Immature natural killer cell (primary cell): ENCODE data around the gene APBB3. TPM values are rescaled to one million over a fixed set of nuclear protein-coding genes. Genes with fewer than 3 reads are reported as not detected.
A peak's percentile ranks its signal among the peaks of the same experiment; 100 is the strongest.

ENCODE experiments used
- DNase-seq, 3 donors: peaks; one replicate each; pipeline ENCODE4 v3.0.0; 2022; ENCODE audit warnings: mixed read lengths in 1 of 3
- H3K27ac Mint-ChIP-seq, 6 donors: one replicate each; pipeline ENCODE4 v1.8.0; 2020; ENCODE audit warnings: mixed read lengths in 6 of 6, mild to moderate bottlenecking in 5 of 6, inconsistent platforms in 4 of 6, moderate library complexity in 3 of 6
- H3K27me3 Mint-ChIP-seq, 3 donors: one replicate each; pipeline ENCODE4 v1.8.0; 2020 to 2021; ENCODE audit warnings: low read depth in 3 of 3, mild to moderate bottlenecking in 3 of 3, mixed read lengths in 3 of 3, moderate library complexity in 3 of 3, inconsistent platforms in 1 of 3
- H3K36me3 Mint-ChIP-seq, 3 donors: one replicate each; pipeline ENCODE4 v1.8.0; 2020; ENCODE audit warnings: mixed read lengths in 3 of 3, inconsistent platforms in 2 of 3, mild to moderate bottlenecking in 2 of 3
- H3K4me1 Mint-ChIP-seq, 2 donors: one replicate each; pipeline ENCODE4 v1.8.0; 2020; ENCODE audit warnings: inconsistent platforms in 2 of 2, mild to moderate bottlenecking in 2 of 2, mixed read lengths in 2 of 2, moderate library complexity in 1 of 2
- H3K4me3 Mint-ChIP-seq, 5 donors: one replicate each; pipeline ENCODE4 v1.8.0; 2020; ENCODE audit warnings: mild to moderate bottlenecking in 5 of 5, mixed read lengths in 5 of 5, inconsistent platforms in 3 of 5, moderate library complexity in 3 of 5
- H3K9me3 Mint-ChIP-seq, 6 donors: one replicate each; pipeline ENCODE4 v1.8.0; 2020; ENCODE audit warnings: mild to moderate bottlenecking in 6 of 6, mixed read lengths in 6 of 6, inconsistent platforms in 4 of 6, moderate library complexity in 3 of 6
- polyA plus RNA-seq, 3 donors: library from polyadenylated mRNA; unstranded; fragments of 300-500 nt; fragmentation: Illumina TruSeq; gene quantifications; one replicate each; pipeline ENCODE4 v1.2.3, GENCODE V29; 2021

Gene APBB3
- polyA plus RNA-seq, 3 donors from 2014 or later, result 0.94 to 3.5 (median 3.0) TPM

- peaks cover 7 to 10% (median 10%) of the 10 kb centered on the region in 3 donors for H3K27me3 Mint-ChIP-seq
- H3K4me1 Mint-ChIP-seq, result peaks cover 49 to 66% of the 10 kb centered on the region in 2 donors
- H3K4me3 Mint-ChIP-seq, result peak overlapping the region in 1 of 5 donors; percentile 86
- no peak for DNase-seq
- H3K9me3 Mint-ChIP-seq, result no peaks in the 10 kb centered on the region
- H3K36me3 Mint-ChIP-seq, result peaks cover 3 to 9% (median 4%) of the 10 kb centered on the region in 3 donors
- H3K27ac Mint-ChIP-seq, result peak overlapping the region; percentile 98 to 99 (median 99)
These were observed 4.2 kb upstream of the APBB3 start for GRCh38 chr5:140568443-140569063.

DNA sequence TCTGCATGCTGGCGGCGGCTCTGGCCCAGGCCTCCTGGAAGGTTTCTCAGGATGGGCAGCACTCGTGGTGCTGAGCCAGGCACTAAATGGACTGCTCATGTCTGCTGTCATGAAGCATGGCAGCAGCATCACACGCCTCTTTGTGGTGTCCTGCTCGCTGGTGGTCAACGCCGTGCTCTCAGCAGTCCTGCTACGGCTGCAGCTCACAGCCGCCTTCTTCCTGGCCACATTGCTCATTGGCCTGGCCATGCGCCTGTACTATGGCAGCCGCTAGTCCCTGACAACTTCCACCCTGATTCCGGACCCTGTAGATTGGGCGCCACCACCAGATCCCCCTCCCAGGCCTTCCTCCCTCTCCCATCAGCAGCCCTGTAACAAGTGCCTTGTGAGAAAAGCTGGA lies 3.5 kb upstream of the APBB3 start:
- H3K4me1 Mint-ChIP-seq, result peaks cover 54 to 73% of the 10 kb centered on the region in 2 donors
- peaks cover 0 to 9% (median 4%) of the 10 kb centered on the region in 3 donors for H3K36me3 Mint-ChIP-seq
- no peaks in the 10 kb centered on the region for H3K9me3 Mint-ChIP-seq
- peaks cover 7 to 10% (median 10%) of the 10 kb centered on the region in 3 donors for H3K27me3 Mint-ChIP-seq
- peak overlapping the region; percentile 35 to 99 (median 99) for H3K27ac Mint-ChIP-seq
- DNase-seq, result no peak
- no peak overlapping the region for H3K4me3 Mint-ChIP-seq

- Mint-ChIP-seq H3K4me3 (peak overlapping the region in 1 of 5 donors; percentile 50), H3K27ac (peak overlapping the region; percentile 11 to 99 (median 66)), H3K9me3 (no peaks in the 10 kb centered on the region), H3K27me3 (peaks cover 7 to 12% (median 10%) of the 10 kb centered on the region in 3 donors), H3K36me3 (peaks cover 0 to 9% (median 4%) of the 10 kb centered on the region in 3 donors), H3K4me1 (peaks cover 54 to 79% of the 10 kb centered on the region in 2 donors)
- no peak for DNase-seq
These were observed 2.9 kb upstream of the APBB3 start for GRCh38 chr5:140567136-140567818.

- H3K4me3 Mint-ChIP-seq, result peak overlapping the region in 1 of 5 donors; percentile 50
- no peaks in the 10 kb centered on the region for H3K9me3 Mint-ChIP-seq
- peaks cover 54 to 79% of the 10 kb centered on the region in 2 donors for H3K4me1 Mint-ChIP-seq
- DNase-seq, result no peak
- H3K27me3 Mint-ChIP-seq, result peaks cover 7 to 12% (median 10%) of the 10 kb centered on the region in 3 donors
- H3K27ac Mint-ChIP-seq, result peak overlapping the region in 5 of 6 donors; percentile 11 to 66 (median 59)
- peaks cover 0 to 9% (median 4%) of the 10 kb centered on the region in 3 donors for H3K36me3 Mint-ChIP-seq
These were observed 2.3 kb upstream of the APBB3 start for GRCh38 chr5:140566665-140567064.

GRCh38 chr5:140565780-140566095 lies 1.3 kb upstream of the APBB3 start:
- no peaks in the 10 kb centered on the region for H3K9me3 Mint-ChIP-seq
- H3K27me3 Mint-ChIP-seq, result peaks cover 7 to 12% (median 10%) of the 10 kb centered on the region in 3 donors
- DNase-seq, result no peak
- H3K4me1 Mint-ChIP-seq, result peaks cover 54 to 79% of the 10 kb centered on the region in 2 donors
- peak overlapping the region; percentile 88 to 94 (median 93) for H3K4me3 Mint-ChIP-seq
- H3K27ac Mint-ChIP-seq, result peak overlapping the region; percentile 95 to 99 (median 97)
- H3K36me3 Mint-ChIP-seq, result peaks cover 0 to 8% (median 4%) of the 10 kb centered on the region in 3 donors

DNA sequence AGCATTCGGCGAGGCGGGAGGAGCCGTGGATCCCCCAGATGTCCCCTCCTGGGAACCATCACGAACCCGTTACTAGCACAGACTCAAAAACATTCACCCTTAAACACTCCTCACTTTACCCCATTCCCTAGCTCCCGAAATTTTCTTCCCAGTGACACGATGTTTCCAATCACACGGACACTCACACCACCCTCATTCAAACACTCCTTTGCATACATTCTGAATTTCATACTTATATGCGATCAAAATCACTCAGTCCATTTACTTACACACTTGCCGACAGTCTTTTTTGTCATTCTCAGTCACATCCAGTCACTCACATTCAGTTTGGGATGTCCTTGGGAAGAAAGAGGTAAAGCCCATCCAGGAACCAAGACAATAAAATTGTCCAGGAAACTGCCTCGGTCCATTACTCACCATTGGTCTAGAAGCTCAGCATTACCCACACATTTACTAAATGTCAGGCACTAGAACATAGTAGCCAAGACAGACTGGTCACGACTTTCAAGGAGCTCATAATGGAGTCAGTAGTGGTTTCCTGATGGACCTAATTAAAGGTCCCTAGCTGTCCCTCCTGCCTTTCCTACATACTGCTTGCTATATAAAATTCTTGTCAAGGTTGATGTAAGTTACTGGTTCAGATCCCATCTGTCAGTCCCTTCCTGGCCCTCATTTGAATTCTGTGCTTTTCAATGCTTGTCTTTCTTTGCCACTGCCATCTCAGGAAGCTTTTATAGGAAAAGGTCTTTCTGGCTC lies 804 bp upstream of the APBB3 start:
- Mint-ChIP-seq H3K4me1 (peaks cover 51 to 75% of the 10 kb centered on the region in 2 donors), H3K27me3 (peaks cover 9 to 12% (median 10%) of the 10 kb centered on the region in 3 donors), H3K9me3 (no peaks in the 10 kb centered on the region), H3K36me3 (peaks cover 0 to 8% (median 3%) of the 10 kb centered on the region in 3 donors), H3K27ac (peak overlapping the region; percentile 95 to 99 (median 97)), H3K4me3 (peak overlapping the region; percentile 88 to 94 (median 93))
- no peak for DNase-seq

DNA sequence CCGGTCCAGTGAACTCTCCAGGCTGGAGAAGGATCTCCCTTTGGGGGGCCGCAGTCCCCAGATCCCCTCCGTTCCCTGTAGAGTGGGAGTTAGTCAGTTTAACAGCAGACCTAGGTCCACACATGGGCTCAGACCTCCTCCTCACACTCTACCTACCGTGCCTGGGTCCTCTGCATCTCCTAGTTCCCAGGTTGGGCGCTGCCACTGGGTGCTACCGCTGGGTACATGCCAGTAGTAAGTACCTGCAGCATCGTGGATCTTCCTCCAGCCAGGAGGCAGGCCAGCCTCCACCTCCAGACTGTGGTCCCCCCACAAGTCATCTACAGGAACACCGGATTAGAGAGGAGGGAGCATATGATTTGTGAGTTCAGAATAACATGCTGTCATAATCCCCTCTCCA lies 802 bp downstream of the APBB3 start:
- peak overlapping the region; percentile 94 to 99 (median 97) for H3K27ac Mint-ChIP-seq
- no peak for DNase-seq
- H3K36me3 Mint-ChIP-seq, result peaks cover 0 to 8% (median 3%) of the 10 kb centered on the region in 3 donors
- H3K27me3 Mint-ChIP-seq, result peaks cover 9 to 14% (median 11%) of the 10 kb centered on the region in 3 donors
- H3K4me3 Mint-ChIP-seq, result peak overlapping the region; percentile 88 to 94 (median 93)
- peaks cover 35 to 59% of the 10 kb centered on the region in 2 donors for H3K4me1 Mint-ChIP-seq
- no peaks in the 10 kb centered on the region for H3K9me3 Mint-ChIP-seq

DNA sequence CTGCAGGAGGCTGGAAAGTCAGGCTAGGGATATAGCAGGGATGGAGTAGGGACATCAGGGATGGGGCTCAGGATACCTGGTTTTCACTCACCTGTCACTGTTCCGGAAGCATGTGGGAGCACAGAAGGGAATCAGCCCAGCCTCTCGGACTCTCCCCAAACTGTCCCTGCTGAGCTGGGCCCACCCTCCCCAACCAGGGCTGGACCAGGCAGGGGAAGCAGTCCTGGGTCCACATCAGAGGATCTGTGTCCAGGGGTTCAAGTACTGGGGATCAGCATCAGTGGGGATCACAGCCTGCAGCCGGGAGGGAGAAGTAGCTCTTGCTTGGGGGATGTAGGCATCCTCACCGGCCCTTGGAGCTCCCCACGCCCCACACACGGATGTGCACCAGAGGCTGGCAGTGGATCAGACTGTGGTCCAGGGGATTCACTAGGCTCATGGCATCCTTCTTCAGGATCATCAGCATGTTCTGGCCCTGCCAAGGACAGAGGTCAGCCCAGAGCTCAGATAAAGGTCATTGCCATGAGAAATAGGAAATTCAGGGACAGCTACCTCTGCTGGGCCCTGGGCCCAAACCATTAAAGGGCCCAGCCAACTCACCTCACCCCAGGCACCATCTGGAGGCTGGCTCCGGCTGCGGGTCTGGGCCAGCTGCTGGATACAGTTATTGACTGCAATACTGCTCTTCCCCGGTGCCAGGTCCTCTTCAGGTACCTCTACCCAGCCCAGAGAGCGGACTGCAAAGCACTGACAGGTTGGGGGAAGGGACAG lies 2.5 kb downstream of the APBB3 start:
- peaks cover 43 to 55% of the 10 kb centered on the region in 2 donors for H3K4me1 Mint-ChIP-seq
- H3K36me3 Mint-ChIP-seq, result peaks cover 0 to 8% (median 3%) of the 10 kb centered on the region in 3 donors
- DNase-seq, result no peak
- peak overlapping the region in 1 of 6 donors; percentile 99 for H3K27ac Mint-ChIP-seq
- no peaks in the 10 kb centered on the region for H3K9me3 Mint-ChIP-seq
- peak overlapping the region in 1 of 5 donors; percentile 94 for H3K4me3 Mint-ChIP-seq
- peaks cover 15 to 18% (median 16%) of the 10 kb centered on the region in 3 donors for H3K27me3 Mint-ChIP-seq

- DNase-seq, result no peak
These were observed 4.2 kb downstream of the APBB3 start for GRCh38 chr5:140560227-140560626.

GRCh38 chr5:140558542-140558941 lies 5.9 kb downstream of the APBB3 start:
- H3K4me1 Mint-ChIP-seq, result peaks cover 47 to 55% of the 10 kb centered on the region in 2 donors
- no peak for DNase-seq
- peaks cover 6 to 12% (median 8%) of the 10 kb centered on the region in 3 donors for H3K27me3 Mint-ChIP-seq
- H3K4me3 Mint-ChIP-seq, result peak overlapping the region in 2 of 5 donors; percentile 31 to 94
- peaks cover 4% of the 10 kb centered on the region in 3 donors for H3K36me3 Mint-ChIP-seq
- H3K9me3 Mint-ChIP-seq, result no peaks in the 10 kb centered on the region
- peak overlapping the region in 5 of 6 donors; percentile 88 to 99 (median 95) for H3K27ac Mint-ChIP-seq

More at GRCh38 chr5:140560227-140560626, 4.2 kb downstream of the APBB3 start:
- Mint-ChIP-seq H3K27me3 (peaks cover 15 to 18% (median 16%) of the 10 kb centered on the region in 3 donors), H3K9me3 (no peaks in the 10 kb centered on the region), H3K4me1 (peaks cover 48 to 58% of the 10 kb centered on the region in 2 donors), H3K4me3 (no peak overlapping the region), H3K27ac (no peak overlapping the region), H3K36me3 (peaks cover 0 to 4% (median 0%) of the 10 kb centered on the region in 3 donors)

- Mint-ChIP-seq H3K4me1 (peaks cover 49 to 55% of the 10 kb centered on the region in 2 donors), H3K27ac (peak overlapping the region; percentile 88 to 99 (median 96)), H3K27me3 (peaks cover 6 to 14% (median 8%) of the 10 kb centered on the region in 3 donors), H3K9me3 (no peaks in the 10 kb centered on the region), H3K36me3 (peaks cover 4% of the 10 kb centered on the region in 3 donors), H3K4me3 (peak overlapping the region; percentile 83 to 94 (median 90))
- DNase-seq, result no peak
These were observed 6.4 kb downstream of the APBB3 start for GRCh38 chr5:140557965-140558364.

DNA sequence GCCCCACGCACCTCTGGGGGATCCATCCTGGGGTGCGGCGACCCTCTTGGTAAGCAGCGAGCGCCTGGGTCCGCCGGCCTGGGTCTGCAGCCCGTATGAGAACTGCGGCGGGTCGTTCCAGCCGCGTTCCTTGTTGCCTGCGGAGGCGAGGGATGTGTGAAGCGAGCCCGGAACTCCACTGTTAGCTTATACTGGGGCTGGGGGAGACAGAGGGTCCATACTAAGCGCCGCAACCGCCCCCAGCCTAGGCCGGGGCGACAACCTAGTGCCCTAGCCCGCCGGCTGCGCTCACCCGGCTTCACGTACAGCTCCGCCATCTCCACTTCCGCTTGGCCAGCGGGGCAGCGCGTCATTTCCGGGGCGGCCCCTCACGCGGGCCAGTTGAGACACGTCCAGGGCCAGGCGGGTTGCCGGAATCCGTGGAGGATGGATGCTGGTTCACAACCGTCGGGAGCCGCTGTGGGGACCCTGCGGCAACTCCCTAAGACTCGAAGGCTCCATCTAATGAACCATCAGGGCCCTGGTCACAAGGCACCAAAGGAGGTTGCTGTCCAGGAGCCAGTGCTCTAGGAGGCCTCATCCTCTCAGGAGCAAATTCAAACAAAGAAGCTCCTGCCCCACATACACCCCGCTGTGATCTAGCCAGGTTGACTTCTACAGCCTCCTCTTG lies 7.1 kb downstream of the APBB3 start, which contains the start of gene SRA1:
SRA1 (minus strand) TSS at position 338 of the 670 bp plus-strand sequence; CDS start at position 317, 21 bp downstream.
- Mint-ChIP-seq H3K9me3 (no peaks in the 10 kb centered on the region), H3K4me1 (peaks cover 49 to 52% of the 10 kb centered on the region in 2 donors), H3K4me3 (peak within 1 kb of the TSS; percentile 83 to 94 (median 90)), H3K27ac (peak within 1 kb of the TSS; percentile 88 to 99 (median 96)), H3K27me3 (peaks cover 6 to 12% (median 8%) of the 10 kb centered on the region in 3 donors), H3K36me3 (peaks cover 4% of the 10 kb centered on the region in 3 donors)
- DNase-seq, result peak; percentile 89 to 90 (median 89)
